Measurements from ENCODE around the gene CASK.

DNA sequence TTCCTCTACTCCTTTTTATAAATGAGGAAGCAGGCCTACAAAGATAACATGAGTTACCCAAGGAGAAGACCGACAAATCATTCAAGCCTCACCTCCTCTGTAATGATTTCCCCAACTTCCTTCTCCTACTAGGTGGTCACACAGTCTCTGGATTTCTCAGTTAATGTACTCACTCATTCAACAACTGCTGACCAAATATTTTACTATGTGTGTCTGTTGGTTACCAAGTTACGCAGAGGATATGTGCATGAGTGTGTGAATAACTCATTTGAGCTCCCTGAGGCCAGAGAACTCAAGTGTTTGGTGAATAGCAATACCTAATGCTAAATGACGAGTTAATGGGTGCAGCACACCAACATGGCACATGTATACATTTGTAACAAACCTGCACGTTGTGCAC lies 10.4 kb downstream of the CASK start:
- TF ChIP-seq, protein P1, sequence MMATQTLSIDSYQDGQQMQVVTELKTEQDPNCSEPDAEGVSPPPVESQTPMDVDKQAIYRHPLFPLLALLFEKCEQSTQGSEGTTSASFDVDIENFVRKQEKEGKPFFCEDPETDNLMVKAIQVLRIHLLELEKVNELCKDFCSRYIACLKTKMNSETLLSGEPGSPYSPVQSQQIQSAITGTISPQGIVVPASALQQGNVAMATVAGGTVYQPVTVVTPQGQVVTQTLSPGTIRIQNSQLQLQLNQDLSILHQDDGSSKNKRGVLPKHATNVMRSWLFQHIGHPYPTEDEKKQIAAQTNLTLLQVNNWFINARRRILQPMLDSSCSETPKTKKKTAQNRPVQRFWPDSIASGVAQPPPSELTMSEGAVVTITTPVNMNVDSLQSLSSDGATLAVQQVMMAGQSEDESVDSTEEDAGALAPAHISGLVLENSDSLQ (IDR thresholded peaks at IDR 0.05) = no peak
- no peak for TF ChIP-seq FOXM1 (IDR thresholded peaks at IDR 0.05; ENCODE audit: borderline replicate concordance)
- TF ChIP-seq FOXK2 (IDR thresholded peaks at IDR 0.05) = no peak
- TF ChIP-seq NFRKB (IDR thresholded peaks at IDR 0.05) = no peak
- no peak for TF ChIP-seq LEF1 (IDR thresholded peaks at IDR 0.05; ENCODE audit: borderline replicate concordance)
- no peak for TF ChIP-seq ARNT (IDR thresholded peaks at IDR 0.05)
- no peak for TF ChIP-seq FOXA1 (IDR thresholded peaks at IDR 0.05)
- no peak for TF ChIP-seq TARDBP (IDR thresholded peaks at IDR 0.05)
- TF ChIP-seq SP1 (IDR thresholded peaks at IDR 0.05) = no peak
- no peak for TF ChIP-seq L3MBTL2 (conservative IDR thresholded peaks at IDR 0.05)
- no peak for TF ChIP-seq BHLHE40 (IDR thresholded peaks at IDR 0.05; ENCODE audit: borderline replicate concordance)
- TF ChIP-seq ELF4 (IDR thresholded peaks at IDR 0.05) = no peak
- TF ChIP-seq HDGF (IDR thresholded peaks at IDR 0.05; ENCODE audit: borderline replicate concordance) = no peak
